ENCODE results near the gene LILRB2.
"Not testable (repeated sequence)": the region's sequence is repeated elsewhere in the genome, so short reads cannot be mapped to it uniquely, and the experiment has no call there.

- not testable (repeated sequence) for TF ChIP-seq CTCF, POLR2A, EP300, POLR2AphosphoS5 (IDR thresholded peaks at IDR 0.05)
Measured at GRCh38 chr19:54223937-54224281, 57.0 kb downstream of the LILRB2 start.

Measured in gastroesophageal sphincter (tissue), 3 donors.